ENCODE measurements around the gene MPP2.

The MPP2 gene

DNA sequence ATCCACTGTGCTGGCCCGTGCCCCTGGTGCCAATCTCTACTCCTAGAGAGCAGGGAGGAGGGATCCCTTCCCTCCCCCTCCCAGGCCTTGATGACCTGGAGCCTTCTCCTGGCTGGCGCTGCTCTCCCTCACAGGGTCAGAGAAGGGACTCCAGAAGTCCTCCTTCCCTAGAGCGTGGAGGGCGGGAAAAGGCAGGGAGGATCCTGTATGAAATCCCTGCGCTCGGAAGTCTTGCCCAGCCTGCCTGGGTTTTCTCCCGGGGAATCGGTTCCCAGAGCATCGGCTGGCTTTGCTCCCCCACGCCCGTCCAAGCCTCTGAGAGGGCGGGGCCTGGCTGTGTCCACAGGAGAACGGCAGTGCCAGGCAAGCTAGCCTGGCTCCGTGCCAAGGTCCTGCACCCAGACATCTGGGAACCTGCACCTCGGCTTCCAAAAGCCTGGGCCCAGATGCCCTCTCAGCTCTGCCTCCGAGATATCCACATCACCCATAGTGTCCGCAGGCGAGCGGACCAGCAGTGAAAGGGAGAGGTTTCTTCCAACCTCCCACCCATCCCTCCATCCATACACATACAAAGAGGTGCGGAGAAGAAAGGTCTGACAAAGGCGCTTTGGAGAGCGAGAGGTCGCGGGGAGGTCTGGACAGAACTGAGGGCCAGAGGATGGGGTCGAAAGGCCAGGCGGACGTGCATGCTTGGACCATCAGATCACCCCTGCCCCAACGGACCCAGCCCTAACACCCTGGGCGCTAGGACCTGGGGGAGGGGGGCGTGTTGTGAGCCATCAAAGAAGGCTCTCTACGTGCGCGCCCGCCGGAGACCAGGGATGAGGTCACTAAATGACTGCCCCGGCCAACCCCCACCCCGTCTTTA lies 1.1 kb downstream of the MPP2 start:
- Histone ChIP-seq H3K27ac (ENCODE audit: low read depth, low read length) (no peak overlapping the region), H3K9ac (ENCODE audit: low read length) (peak overlapping the region; percentile 38), H4K5ac (ENCODE audit: low read length) (no peak overlapping the region), H3K36me3 (ENCODE audit: control insufficient read depth, insufficient read depth, low read length) (no peaks in the 10 kb centered on the region), H3K4me2 (ENCODE audit: low read length) (peak overlapping the region; percentile 90), H2BK15ac (replicated peaks; ENCODE audit: low read depth) (no peak overlapping the region), H4K8ac (ENCODE audit: low read depth, low read length) (no peak overlapping the region), H2AK5ac (ENCODE audit: low read length) (no peak overlapping the region), H3K4me1 (ENCODE audit: control insufficient read depth, low read depth, low read length) (peaks cover 3% of the 10 kb centered on the region), H3K79me2 (ENCODE audit: control insufficient read depth, insufficient read depth, low read length) (no peaks in the 10 kb centered on the region), H2BK120ac (ENCODE audit: low read depth, low read length) (no peak overlapping the region), H3K18ac (ENCODE audit: low read length) (no peak overlapping the region), H3K56ac (ENCODE audit: low read length) (peak overlapping the region; percentile 70), H3K4ac (ENCODE audit: low read depth, low read length) (no peak overlapping the region), H3K4me3 (ENCODE audit: low read length) (peak overlapping the region; percentile 5), H3K23ac (ENCODE audit: low read length) (no peak overlapping the region), H3K79me1 (ENCODE audit: low read length) (no peaks in the 10 kb centered on the region), H2BK5ac (ENCODE audit: low read length) (no peak overlapping the region), H3K27me3 (ENCODE audit: insufficient read depth, low read length, poor library complexity) (peaks cover 4% of the 10 kb centered on the region)
- WGBS (ENCODE audit: extremely low coverage, insufficient coverage, low lambda C conversion rate), result no CpG with 5 or more reads among the region's 37 CpGs
- DNase-seq, result peak; percentile 92

DNA sequence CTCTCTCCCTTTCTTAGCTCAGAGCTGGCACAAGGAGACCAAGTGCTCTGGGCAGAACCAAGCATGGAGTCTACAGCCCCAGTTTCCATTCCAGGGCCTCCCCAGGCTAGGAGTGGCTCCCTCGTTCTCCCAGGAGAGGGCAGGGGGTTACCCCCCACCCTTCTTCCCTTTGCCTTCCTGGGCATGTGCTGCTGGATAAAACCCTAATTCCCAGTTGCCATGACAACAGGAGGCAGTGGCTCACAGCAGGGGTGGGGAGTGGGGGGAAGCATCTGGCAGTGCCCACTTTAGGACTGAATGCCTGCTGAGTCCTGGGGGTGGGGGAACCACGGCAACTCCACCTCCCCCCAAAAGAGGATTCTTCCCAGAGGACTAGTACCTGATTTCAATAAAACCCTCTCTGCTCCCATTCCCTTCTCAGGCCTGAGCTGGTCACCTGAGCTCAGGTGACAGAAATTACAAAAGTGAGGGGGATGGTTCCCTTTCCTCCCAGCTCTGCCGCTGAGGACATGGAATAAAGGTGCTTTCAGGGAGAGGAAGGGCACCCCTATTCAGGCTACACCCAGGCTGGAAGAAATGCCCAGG lies 1.8 kb downstream of the MPP2 start:
- Histone ChIP-seq H3K23ac (ENCODE audit: low read length) (no peak overlapping the region), H2BK5ac (ENCODE audit: low read length) (no peak overlapping the region), H3K36me3 (ENCODE audit: control insufficient read depth, insufficient read depth, low read length) (no peaks in the 10 kb centered on the region), H2BK15ac (replicated peaks; ENCODE audit: low read depth) (no peak overlapping the region), H4K8ac (ENCODE audit: low read depth, low read length) (no peak overlapping the region), H3K27me3 (ENCODE audit: insufficient read depth, low read length, poor library complexity) (peaks cover 4% of the 10 kb centered on the region), H4K5ac (ENCODE audit: low read length) (no peak overlapping the region), H3K9ac (ENCODE audit: low read length) (no peak overlapping the region), H3K4me1 (ENCODE audit: control insufficient read depth, low read depth, low read length) (peaks cover 5% of the 10 kb centered on the region), H3K4me2 (ENCODE audit: low read length) (peak overlapping the region; percentile 90), H3K79me1 (ENCODE audit: low read length) (no peaks in the 10 kb centered on the region), H3K56ac (ENCODE audit: low read length) (no peak overlapping the region), H3K4ac (ENCODE audit: low read depth, low read length) (no peak overlapping the region), H2AK5ac (ENCODE audit: low read length) (no peak overlapping the region), H3K27ac (ENCODE audit: low read depth, low read length) (no peak overlapping the region), H2BK120ac (ENCODE audit: low read depth, low read length) (no peak overlapping the region), H3K79me2 (ENCODE audit: control insufficient read depth, insufficient read depth, low read length) (no peaks in the 10 kb centered on the region), H3K4me3 (ENCODE audit: low read length) (no peak overlapping the region), H3K18ac (ENCODE audit: low read length) (no peak overlapping the region)
- DNase-seq, result no peak
- WGBS (ENCODE audit: extremely low coverage, insufficient coverage, low lambda C conversion rate), result no CpG with 5 or more reads among the region's 3 CpGs

DNA sequence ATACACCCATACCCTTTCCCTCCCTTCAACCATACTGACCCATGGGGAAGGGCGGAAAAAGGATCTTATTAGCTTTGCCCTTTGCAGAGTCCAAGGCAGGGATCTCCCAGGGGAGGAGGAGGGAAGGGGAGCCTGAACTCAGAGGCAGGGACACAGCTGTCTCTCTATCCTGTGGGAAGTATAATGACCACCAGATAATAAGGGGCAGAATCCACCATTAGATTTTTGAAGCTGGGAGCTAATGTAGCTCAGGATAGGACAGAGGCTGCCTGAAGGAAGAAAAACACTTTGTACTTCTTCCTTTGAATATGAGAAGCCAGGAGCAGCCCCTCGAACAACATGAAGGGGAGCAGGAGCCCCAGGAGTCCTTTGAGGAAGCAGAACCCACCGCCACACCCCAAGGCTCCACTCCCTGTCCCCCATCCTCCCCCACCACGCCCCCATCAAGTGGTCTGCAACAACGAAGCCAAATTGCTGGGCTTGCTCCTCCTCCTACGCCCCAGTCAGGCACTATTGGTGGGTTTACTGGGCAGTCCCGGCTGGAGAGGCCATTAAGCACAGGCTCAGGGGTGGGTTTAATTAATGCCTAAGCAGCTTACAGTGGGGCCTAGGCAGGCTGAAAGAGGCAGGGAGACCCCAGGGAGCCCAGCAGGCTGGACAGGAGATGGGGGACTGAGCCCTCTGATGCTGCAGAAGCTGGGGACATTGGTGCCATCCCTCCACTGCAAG lies 5.3 kb downstream of the MPP2 start:
- no peak overlapping the region for H3K4me2 ChIP-seq (ENCODE audit: low read length)
- no peak overlapping the region for H2BK15ac ChIP-seq (replicated peaks; ENCODE audit: low read depth)
- no peak overlapping the region for H3K4ac ChIP-seq (ENCODE audit: low read depth, low read length)
- no CpG with 5 or more reads among the region's 7 CpGs for WGBS (ENCODE audit: extremely low coverage, insufficient coverage, low lambda C conversion rate)
- H4K8ac ChIP-seq (ENCODE audit: low read depth, low read length), result no peak overlapping the region
- no peak overlapping the region for H3K9ac ChIP-seq (ENCODE audit: low read length)
- H4K5ac ChIP-seq (ENCODE audit: low read length), result no peak overlapping the region
- no peaks in the 10 kb centered on the region for H3K79me1 ChIP-seq (ENCODE audit: low read length)
- no peak for DNase-seq
- H3K56ac ChIP-seq (ENCODE audit: low read length), result no peak overlapping the region
- H3K4me1 ChIP-seq (ENCODE audit: control insufficient read depth, low read depth, low read length), result peaks cover 5% of the 10 kb centered on the region
- no peaks in the 10 kb centered on the region for H3K79me2 ChIP-seq (ENCODE audit: control insufficient read depth, insufficient read depth, low read length)
- no peaks in the 10 kb centered on the region for H3K27me3 ChIP-seq (ENCODE audit: insufficient read depth, low read length, poor library complexity)
- H2AK5ac ChIP-seq (ENCODE audit: low read length), result no peak overlapping the region
- H3K4me3 ChIP-seq (ENCODE audit: low read length), result no peak overlapping the region
- H3K18ac ChIP-seq (ENCODE audit: low read length), result no peak overlapping the region
- no peak overlapping the region for H2BK120ac ChIP-seq (ENCODE audit: low read depth, low read length)
- no peak overlapping the region for H3K27ac ChIP-seq (ENCODE audit: low read depth, low read length)
- H3K23ac ChIP-seq (ENCODE audit: low read length), result no peak overlapping the region
- H3K36me3 ChIP-seq (ENCODE audit: control insufficient read depth, insufficient read depth, low read length), result no peaks in the 10 kb centered on the region
- no peak overlapping the region for H2BK5ac ChIP-seq (ENCODE audit: low read length)

DNA sequence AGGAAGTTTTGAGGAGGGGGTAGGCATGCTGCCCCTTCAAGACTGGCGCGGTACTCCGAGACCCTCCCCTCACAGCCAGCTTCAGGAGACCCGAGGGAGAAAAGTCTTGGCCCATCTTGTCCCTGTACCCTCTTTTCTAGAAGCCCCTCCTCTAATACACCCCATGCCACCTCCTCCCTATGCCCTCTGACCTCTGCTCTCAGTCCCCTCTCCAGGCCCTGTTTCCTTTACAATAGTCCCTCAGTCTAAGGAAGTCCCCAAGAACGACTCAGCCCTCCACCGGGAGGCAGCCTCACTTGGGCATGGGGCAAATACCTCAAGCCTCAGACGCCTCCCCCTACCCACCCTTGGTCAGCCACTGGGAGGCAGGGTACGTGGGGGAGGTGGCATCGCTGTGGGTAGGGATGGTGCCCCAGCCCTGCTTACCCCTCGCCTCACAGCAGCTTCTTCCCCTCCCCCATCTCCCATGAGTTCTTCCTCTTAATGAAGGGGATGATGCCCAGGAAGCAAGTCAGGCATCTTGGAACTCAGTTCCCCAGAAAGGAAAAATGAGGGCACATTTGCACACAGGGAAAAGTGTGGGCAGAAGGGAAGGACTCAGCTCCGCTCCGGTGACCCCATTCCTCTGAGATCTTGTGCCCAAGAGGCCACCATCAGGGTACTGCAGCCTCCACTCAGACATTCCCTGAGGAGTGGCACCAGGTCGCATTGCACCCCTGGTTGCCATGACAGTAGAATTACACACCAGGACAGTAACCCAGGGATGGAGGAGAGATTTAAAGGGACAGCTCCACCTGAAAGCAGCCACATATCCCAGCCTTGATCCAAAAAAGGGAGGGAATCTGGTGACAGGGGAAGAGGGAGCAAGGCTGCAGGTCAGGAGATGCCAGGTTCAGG lies 6.2 kb downstream of the MPP2 start:
- H3K9ac ChIP-seq (ENCODE audit: low read length), result peak overlapping the region; percentile 71
- peak overlapping the region; percentile 87 for H3K4me2 ChIP-seq (ENCODE audit: low read length)
- no peak overlapping the region for H2BK5ac ChIP-seq (ENCODE audit: low read length)
- no peaks in the 10 kb centered on the region for H3K36me3 ChIP-seq (ENCODE audit: control insufficient read depth, insufficient read depth, low read length)
- H4K5ac ChIP-seq (ENCODE audit: low read length), result no peak overlapping the region
- no peak overlapping the region for H3K27ac ChIP-seq (ENCODE audit: low read depth, low read length)
- H3K79me2 ChIP-seq (ENCODE audit: control insufficient read depth, insufficient read depth, low read length), result no peaks in the 10 kb centered on the region
- H3K23ac ChIP-seq (ENCODE audit: low read length), result no peak overlapping the region
- WGBS (ENCODE audit: extremely low coverage, insufficient coverage, low lambda C conversion rate), result no CpG with 5 or more reads among the region's 13 CpGs
- no peaks in the 10 kb centered on the region for H3K79me1 ChIP-seq (ENCODE audit: low read length)
- no peaks in the 10 kb centered on the region for H3K27me3 ChIP-seq (ENCODE audit: insufficient read depth, low read length, poor library complexity)
- peak overlapping the region; percentile 35 for H3K4me3 ChIP-seq (ENCODE audit: low read length)
- peak overlapping the region; percentile 87 for H3K56ac ChIP-seq (ENCODE audit: low read length)
- peak; percentile 59 for DNase-seq
- H2BK120ac ChIP-seq (ENCODE audit: low read depth, low read length), result no peak overlapping the region
- H2BK15ac ChIP-seq (replicated peaks; ENCODE audit: low read depth), result no peak overlapping the region
- no peak overlapping the region for H4K8ac ChIP-seq (ENCODE audit: low read depth, low read length)
- peaks cover 5% of the 10 kb centered on the region for H3K4me1 ChIP-seq (ENCODE audit: control insufficient read depth, low read depth, low read length)
- H3K18ac ChIP-seq (ENCODE audit: low read length), result no peak overlapping the region
- no peak overlapping the region for H3K4ac ChIP-seq (ENCODE audit: low read depth, low read length)
- H2AK5ac ChIP-seq (ENCODE audit: low read length), result no peak overlapping the region

DNA sequence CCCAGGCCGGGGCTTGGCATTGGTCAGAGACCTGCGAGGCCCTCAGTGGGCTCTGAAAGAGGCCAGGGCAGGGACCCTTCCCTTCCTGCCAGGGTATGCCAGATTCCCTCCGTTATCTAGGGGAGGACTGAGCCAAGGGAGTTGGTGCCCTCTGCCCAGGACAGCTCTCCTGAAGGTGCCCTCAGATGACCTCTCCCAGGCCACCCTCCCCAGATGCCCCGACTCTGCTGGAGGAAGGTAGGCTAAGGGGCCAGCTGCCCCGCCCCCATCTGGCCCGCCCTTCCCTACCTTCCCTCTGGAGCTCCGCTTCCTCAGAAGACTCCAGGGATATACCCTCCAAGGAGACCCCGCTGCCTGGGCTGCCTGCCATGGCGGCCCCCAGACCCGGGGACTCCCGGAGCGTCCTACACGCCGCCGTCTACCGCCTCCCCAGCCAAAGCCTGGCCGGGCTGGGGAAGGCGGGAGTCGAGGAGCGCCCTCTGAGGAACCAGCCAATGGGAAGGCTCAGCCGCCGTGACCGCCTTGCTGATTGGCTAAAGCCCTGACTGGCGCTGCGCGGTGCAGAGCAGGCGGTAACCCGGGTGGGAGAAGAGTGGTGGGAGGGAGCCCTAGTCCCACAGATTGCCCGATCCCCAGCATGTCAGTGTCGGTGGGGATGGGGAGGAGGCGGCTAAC lies 7.0 kb downstream of the MPP2 start:
- peak overlapping the region; percentile 71 for H3K9ac ChIP-seq (ENCODE audit: low read length)
- H3K79me1 ChIP-seq (ENCODE audit: low read length), result no peaks in the 10 kb centered on the region
- no CpG with 5 or more reads among the region's 31 CpGs for WGBS (ENCODE audit: extremely low coverage, insufficient coverage, low lambda C conversion rate)
- no peak overlapping the region for H3K18ac ChIP-seq (ENCODE audit: low read length)
- no peaks in the 10 kb centered on the region for H3K79me2 ChIP-seq (ENCODE audit: control insufficient read depth, insufficient read depth, low read length)
- H3K27ac ChIP-seq (ENCODE audit: low read depth, low read length), result no peak overlapping the region
- no peaks in the 10 kb centered on the region for H3K36me3 ChIP-seq (ENCODE audit: control insufficient read depth, insufficient read depth, low read length)
- no peaks in the 10 kb centered on the region for H3K27me3 ChIP-seq (ENCODE audit: insufficient read depth, low read length, poor library complexity)
- H3K4me3 ChIP-seq (ENCODE audit: low read length), result peak overlapping the region; percentile 47
- no peak overlapping the region for H2BK5ac ChIP-seq (ENCODE audit: low read length)
- no peak overlapping the region for H4K5ac ChIP-seq (ENCODE audit: low read length)
- no peak overlapping the region for H4K8ac ChIP-seq (ENCODE audit: low read depth, low read length)
- H2BK120ac ChIP-seq (ENCODE audit: low read depth, low read length), result no peak overlapping the region
- H3K4ac ChIP-seq (ENCODE audit: low read depth, low read length), result no peak overlapping the region
- DNase-seq, result peak; percentile 89
- peaks cover 5% of the 10 kb centered on the region for H3K4me1 ChIP-seq (ENCODE audit: control insufficient read depth, low read depth, low read length)
- peak overlapping the region; percentile 87 for H3K56ac ChIP-seq (ENCODE audit: low read length)
- H3K4me2 ChIP-seq (ENCODE audit: low read length), result peak overlapping the region; percentile 87
- H2AK5ac ChIP-seq (ENCODE audit: low read length), result no peak overlapping the region
- H2BK15ac ChIP-seq (replicated peaks; ENCODE audit: low read depth), result no peak overlapping the region
- no peak overlapping the region for H3K23ac ChIP-seq (ENCODE audit: low read length)
